PFSK-1 (cell line): ENCODE measurements around the gene WDFY2.

ENCODE experiments used
- FOXP2 ChIP-seq: optimal IDR thresholded peaks from 2 replicates; pipeline ENCODE3; 2011; ENCODE audit warnings: borderline replicate concordance, control low read depth, inconsistent platforms; ENCODE audit not compliant: insufficient read depth; ENCODE audit errors: extremely low read length, extremely low read depth
- POLR2AphosphoS5 ChIP-seq: IDR thresholded peaks from 2 replicates; pipeline ENCODE4 v1.6.1; 2012; ENCODE audit warnings: low read depth, mild to moderate bottlenecking, control low read depth, low read length, moderate library complexity
- SIN3A ChIP-seq: IDR thresholded peaks from 2 replicates; pipeline ENCODE4 v1.6.1; 2012; ENCODE audit warnings: mild to moderate bottlenecking, low read length, moderate library complexity, borderline replicate concordance; ENCODE audit not compliant: insufficient read depth
- TAF1 ChIP-seq: IDR thresholded peaks from 2 replicates; pipeline ENCODE4 v1.6.1; 2012; ENCODE audit warnings: low read length, control low read depth, borderline replicate concordance; ENCODE audit not compliant: insufficient read depth
- TF ChIP-seq, protein P1 (sequence below), 2 experiments: IDR thresholded peaks; 2 replicates each; pipeline versions ENCODE4 v1.6.1 to v1.8.0; 2011 to 2012; ENCODE audit warnings: low read depth in 2 of 2, low read length in 2 of 2, control low read depth in 1 of 2, inconsistent platforms in 1 of 2, mild to moderate bottlenecking in 1 of 2, moderate library complexity in 1 of 2; ENCODE audit not compliant: insufficient read depth in 1 of 2

WDFY2 gene

DNA sequence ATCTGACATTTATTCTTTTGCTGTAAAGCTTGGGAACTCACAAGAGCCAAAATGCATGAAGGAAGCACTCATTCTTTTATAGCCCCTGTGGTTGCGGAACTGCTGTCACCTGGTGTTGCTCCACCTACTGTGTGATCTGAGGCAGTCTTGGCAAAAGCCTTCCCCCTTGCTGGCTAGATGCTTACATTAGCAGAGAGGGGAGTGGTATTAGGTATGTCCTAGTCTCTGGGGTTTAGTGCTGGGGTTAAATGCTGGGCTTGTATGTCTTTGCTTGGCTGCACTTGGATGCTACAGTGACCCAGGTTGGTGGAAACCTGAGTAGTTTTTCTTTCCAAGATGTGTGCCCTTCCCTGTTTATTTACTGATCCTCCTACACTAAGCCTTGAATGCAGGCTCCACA lies 99.3 kb downstream of the WDFY2 start:
- TF ChIP-seq SIN3A (no peak), TAF1 (no peak), POLR2AphosphoS5 (no peak), FOXP2 (no peak)
- TF ChIP-seq, protein P1, sequence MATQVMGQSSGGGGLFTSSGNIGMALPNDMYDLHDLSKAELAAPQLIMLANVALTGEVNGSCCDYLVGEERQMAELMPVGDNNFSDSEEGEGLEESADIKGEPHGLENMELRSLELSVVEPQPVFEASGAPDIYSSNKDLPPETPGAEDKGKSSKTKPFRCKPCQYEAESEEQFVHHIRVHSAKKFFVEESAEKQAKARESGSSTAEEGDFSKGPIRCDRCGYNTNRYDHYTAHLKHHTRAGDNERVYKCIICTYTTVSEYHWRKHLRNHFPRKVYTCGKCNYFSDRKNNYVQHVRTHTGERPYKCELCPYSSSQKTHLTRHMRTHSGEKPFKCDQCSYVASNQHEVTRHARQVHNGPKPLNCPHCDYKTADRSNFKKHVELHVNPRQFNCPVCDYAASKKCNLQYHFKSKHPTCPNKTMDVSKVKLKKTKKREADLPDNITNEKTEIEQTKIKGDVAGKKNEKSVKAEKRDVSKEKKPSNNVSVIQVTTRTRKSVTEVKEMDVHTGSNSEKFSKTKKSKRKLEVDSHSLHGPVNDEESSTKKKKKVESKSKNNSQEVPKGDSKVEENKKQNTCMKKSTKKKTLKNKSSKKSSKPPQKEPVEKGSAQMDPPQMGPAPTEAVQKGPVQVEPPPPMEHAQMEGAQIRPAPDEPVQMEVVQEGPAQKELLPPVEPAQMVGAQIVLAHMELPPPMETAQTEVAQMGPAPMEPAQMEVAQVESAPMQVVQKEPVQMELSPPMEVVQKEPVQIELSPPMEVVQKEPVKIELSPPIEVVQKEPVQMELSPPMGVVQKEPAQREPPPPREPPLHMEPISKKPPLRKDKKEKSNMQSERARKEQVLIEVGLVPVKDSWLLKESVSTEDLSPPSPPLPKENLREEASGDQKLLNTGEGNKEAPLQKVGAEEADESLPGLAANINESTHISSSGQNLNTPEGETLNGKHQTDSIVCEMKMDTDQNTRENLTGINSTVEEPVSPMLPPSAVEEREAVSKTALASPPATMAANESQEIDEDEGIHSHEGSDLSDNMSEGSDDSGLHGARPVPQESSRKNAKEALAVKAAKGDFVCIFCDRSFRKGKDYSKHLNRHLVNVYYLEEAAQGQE (IDR thresholded peaks at IDR 0.05; ENCODE audit: insufficient read depth in 1 of 2, low read depth in 2 of 2, low read length in 2 of 2) = no peak

DNA sequence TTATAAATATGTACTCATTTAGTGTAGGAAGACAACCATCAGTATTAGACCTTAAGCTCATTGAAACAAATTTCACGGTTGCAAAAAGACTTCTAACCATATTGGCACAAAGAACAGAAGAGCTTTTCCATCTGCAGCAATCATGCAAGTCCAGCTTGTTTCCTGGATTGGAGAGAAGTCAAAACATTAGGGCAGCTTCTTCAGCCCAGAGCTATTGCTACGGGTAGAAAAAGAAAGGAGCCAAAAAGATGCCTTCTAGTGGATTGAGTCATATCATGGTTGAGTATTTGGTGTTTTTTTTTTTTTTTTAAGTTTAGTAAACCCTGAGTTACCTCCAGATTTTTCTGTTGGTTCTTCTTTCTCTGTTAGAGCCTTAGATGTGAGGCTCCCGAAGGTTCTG lies 99.8 kb downstream of the WDFY2 start:
- TF ChIP-seq FOXP2 = no peak
- no peak for TF ChIP-seq TAF1
- TF ChIP-seq POLR2AphosphoS5 = no peak
- TF ChIP-seq, protein P1 (IDR thresholded peaks at IDR 0.05; ENCODE audit: insufficient read depth in 1 of 2, low read depth in 2 of 2, low read length in 2 of 2) = no peak

DNA sequence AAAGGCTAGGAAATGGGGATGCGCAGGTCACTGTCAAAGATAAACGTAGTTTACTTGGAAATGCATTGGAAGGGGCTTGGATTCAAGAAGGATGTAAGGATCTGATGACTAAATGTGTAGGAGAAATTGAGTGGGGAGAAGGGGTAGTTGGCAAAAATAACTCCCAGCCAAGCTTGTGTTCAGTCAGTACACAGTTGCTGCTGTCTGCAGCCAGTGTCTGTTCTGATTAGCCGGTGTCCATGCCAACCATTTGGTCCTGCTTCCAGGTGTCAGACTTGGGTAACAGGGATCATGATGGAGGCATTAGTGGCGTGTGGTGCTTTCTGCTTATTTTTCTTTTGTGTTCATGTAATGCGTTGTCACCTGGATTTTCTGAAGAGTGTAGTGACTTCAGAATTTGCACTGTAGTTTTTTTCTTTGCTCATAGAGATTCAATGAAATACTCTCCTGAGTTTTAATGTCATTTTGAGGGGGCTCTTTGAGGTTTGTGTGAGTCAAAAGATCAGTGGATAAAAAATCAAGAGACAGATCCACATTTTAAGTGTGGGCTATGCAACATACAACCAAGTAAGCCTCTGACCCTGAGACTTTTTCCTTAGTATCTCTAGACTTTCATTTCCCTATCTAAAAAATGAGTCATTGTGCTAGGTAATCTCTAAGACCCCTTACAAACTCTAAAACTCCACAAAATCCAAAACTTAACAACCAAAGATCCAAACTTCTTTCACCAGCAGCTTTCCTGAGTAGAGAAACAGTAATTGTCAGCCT lies 103.9 kb downstream of the WDFY2 start:
- TF ChIP-seq FOXP2 (no peak), TAF1 (no peak)
- TF ChIP-seq, protein P1 (IDR thresholded peaks at IDR 0.05; ENCODE audit: insufficient read depth in 1 of 2, low read depth in 2 of 2, low read length in 2 of 2) = no peak

DNA sequence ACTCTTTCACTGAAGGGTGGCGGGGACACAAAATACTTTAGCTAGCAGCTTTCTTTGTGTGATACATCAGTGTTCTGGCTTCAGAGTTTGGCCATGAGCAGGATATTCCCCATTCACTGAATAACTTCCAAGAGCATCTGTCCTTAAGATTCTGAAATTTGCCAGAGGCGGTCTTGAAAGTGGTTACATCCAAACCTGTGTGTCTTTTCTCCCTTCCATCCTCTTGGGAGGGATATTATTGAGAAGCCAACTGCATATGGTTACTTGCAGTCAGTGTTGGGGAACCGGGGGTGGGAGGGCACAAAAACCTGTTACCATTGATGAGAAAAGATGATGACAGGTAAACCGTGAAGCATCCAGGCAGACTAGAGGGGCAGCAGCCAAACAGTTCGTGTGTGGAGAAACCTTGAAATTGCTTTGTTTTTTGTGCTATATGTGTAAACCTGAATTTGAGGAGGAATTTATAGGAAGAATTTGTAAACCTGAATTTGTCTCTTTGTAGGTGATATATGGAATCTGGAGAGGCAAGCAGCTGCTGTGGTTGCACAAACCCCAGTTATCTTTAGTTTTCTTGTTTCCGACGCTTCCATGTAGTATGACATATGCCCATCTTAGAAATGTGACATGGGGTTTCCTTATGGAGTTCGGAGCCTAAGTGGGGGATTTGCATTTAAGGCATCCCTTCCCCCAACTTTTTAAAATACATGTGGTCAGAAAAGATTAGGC lies 104.8 kb downstream of the WDFY2 start:
- TF ChIP-seq, protein P1 (IDR thresholded peaks at IDR 0.05; ENCODE audit: insufficient read depth in 1 of 2, low read depth in 2 of 2, low read length in 2 of 2) = no peak
- no peak for TF ChIP-seq TAF1
- TF ChIP-seq FOXP2 = no peak
- no peak for TF ChIP-seq SIN3A
- no peak for TF ChIP-seq POLR2AphosphoS5

DNA sequence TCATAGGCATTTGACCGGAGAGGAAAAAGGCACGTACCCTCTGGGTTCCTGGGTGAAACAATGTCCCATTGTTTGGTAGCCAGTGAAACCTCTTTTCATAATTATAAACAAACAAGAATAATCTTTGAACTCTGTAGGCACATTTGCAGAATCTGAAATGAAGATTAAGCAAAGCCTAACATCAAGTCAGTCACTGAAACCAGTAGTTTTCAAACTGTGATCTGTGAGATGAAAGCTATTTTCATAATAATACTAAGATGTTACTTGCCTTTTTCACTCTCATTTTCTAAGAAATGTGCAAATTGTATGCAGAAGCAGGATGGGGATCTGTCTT lies 105.4 kb downstream of the WDFY2 start:
- TF ChIP-seq TAF1 (no peak), SIN3A (no peak), POLR2AphosphoS5 (no peak), FOXP2 (no peak)
- TF ChIP-seq, protein P1 (IDR thresholded peaks at IDR 0.05; ENCODE audit: insufficient read depth in 1 of 2, low read depth in 2 of 2, low read length in 2 of 2) = no peak
